ENCODE data around the gene ZFP36L1.

ZFP36L1 gene

GRCh38 chr14:68816183-68816942, 23.5 kb upstream of the ZFP36L1 start:
- peak; percentile 95 for DNase-seq (ENCODE audit: low spot score)

DNA sequence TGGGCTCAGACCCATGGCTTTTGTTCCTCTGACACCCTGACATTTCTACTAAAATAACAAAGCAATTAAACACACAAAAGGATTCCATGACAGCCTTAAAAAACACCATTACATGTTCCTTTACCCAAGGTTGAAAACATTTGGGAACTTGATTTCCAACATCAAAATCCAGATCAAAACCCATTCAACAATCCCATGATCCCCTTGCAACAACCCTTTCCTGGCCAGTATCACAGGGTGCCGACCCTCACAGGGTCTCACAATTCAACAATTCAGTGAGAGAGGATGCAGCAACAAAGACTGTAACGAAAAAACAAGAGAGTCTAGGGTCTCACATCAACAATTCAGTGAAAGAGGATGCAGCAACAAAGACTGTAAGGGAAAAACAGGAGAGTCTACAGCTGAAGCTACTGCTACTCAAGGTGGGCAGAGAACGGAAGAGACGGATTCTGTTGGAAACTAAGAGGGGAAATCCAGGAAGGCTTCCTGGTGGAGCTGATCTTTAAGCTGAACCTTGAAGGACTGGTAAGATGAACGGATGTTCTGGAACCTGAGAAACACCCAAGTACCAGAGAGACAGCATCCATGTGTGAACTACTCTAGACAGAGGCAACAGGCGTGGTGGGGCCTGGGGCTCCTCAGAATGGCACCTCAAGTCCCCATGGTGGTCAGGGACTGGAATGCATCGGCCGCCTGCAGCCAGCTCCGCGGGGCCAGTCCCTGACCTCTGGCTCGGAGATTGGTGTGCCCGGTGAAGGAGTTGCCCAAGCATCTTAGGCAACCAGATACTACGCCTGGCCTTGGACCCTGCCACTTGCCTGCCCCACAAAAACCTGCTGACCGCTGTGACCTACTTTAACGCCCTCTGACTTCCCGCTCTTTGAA, 22.7 kb upstream of the ZFP36L1 start:
- DNase-seq (ENCODE audit: low spot score), result no peak

GRCh38 chr14:68814539-68815297, 21.9 kb upstream of the ZFP36L1 start:
- DNase-seq (ENCODE audit: low spot score), result peak; percentile 74

DNA sequence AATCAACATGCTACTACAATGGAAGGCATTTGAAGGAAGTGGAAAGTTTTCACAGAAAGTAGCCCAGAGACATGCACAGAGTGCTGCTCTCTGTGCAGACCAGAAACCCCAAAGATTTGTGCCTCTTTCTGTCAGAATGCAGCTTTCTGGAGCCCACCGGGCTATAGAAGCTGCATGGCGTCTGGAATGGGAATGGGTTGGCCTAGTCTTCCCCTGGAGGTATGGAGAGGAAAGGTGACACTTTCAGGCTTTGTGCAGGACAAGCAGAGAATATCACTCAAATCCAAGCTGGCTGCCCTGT, 21.3 kb upstream of the ZFP36L1 start:
- DNase-seq (ENCODE audit: low spot score), result no peak

DNA sequence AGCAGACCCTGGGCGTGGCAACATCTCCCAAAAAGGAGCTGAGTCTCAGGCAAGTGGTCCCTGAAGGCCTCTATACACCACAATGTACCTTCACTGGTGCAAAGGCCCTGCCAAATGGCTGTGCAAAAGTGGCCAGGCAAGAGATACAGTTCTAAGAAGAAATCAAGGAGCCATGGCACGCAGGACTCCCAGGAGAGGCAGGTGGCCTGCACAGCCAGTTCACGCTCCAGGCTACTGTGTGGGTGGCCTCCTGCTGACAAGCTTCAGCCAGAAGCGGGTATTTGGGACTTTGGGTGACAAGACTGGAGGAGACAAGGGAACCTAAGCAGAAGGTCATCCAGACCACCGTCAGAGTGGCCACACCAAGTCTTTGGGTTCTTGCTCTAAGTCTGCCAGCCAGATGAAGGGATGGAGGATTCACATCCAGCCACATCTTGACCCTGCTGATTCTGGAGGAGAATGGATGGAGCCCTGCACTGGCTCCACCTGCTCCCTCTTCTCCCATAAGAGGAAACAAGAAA, 20.5 kb upstream of the ZFP36L1 start:
- no peak for DNase-seq (ENCODE audit: low spot score)

DNA sequence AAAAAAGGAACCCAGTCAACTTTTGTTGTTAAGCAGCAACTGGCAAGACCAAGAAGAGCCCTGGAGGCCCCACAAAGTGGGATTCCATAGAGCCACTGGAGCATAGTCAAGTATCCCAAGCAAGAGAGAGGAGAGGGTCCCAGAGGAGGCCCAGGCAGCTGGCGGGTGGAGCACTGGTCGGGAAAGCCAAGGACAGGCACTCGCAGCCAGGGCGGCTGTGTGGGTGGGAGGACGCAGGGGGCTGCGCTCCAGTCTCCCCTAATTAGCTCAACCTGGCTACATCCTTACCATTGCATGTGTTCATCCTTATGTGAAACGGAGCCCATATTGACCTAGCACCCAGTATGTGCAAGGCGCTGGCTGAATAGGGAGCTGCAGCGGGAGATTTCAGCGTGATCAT, 18.3 kb upstream of the ZFP36L1 start:
- no peak for DNase-seq (ENCODE audit: low spot score)

DNA sequence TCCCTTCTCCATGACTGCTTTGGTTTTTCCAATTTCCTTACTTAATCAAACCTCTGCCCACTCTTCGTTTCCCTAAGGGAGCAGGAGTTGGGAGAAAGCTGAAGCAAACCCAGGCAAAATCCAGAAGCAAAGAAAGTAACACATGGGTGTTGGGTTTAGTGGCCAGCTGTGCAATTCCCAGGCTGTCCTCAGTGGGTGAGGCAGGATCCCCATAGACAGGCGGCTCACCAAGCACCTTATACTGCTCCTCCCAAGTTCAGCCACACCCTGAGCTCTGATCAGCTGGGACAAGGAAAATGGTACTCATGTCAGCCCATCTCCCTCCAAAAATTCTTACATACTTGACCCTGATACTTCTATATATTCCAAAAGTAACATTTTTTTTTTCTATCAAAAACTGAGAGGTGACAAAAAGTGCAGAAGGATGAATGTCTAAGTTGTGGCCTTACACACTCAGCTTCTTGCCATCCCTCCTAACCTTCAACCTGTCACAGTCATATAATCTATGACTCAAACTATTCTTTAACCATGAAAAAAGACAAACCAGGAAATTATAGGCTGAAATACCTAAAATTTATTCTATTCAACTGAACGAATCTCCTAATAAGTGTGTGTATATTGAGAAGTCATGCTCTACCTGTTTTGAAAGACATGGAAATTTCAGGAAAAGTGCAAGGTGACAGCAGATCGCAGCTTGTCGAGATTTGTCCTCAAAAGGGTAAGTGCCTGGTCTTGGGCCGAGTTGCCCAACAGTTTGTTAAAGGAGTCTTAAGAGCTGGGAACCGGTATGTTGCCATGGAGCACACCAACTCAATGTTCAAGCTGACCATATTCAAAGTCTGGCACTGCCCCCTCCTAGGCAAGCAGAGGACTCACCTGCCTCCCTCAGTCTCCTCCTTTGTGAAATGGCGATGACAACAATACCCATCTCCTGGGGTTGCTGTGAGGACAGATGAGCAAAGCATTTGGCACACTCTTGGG, 17.6 kb upstream of the ZFP36L1 start:
- DNase-seq (ENCODE audit: low spot score), result no peak

GRCh38 chr14:68809524-68809923, 16.7 kb upstream of the ZFP36L1 start:
- no peak for DNase-seq (ENCODE audit: low spot score)

- DNase-seq (ENCODE audit: low spot score), result no peak
These were observed 16.0 kb upstream of the ZFP36L1 start for GRCh38 chr14:68808696-68809480.

GRCh38 chr14:68807987-68808386, 15.1 kb upstream of the ZFP36L1 start:
- DNase-seq (ENCODE audit: low spot score), result no peak

DNA sequence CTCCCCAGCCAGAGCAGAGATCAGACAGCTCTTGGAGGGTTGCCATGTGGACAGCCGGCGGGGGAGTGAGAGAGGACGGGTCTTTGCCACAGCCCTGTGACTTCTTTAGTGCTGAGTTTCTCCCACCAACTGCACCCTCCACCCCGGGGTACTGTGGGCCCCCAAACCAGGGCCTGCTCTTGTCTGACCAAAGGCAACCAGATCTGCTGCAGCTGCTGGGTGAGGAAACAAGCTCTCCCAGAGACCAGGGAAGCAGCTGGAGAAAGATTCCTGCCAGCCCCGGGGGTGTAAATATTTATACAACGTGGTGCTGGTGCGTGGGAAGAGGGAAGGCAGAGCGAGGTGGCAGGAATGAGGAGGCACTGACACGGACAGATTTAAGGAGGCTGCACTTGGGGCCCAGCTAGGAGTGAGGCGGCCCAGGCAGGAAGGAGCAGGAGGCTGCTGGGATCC, 14.3 kb upstream of the ZFP36L1 start:
- peak; percentile 91 for DNase-seq (ENCODE audit: low spot score)

GRCh38 chr14:68806526-68807147, 13.8 kb upstream of the ZFP36L1 start:
- DNase-seq (ENCODE audit: low spot score), result no peak

DNA sequence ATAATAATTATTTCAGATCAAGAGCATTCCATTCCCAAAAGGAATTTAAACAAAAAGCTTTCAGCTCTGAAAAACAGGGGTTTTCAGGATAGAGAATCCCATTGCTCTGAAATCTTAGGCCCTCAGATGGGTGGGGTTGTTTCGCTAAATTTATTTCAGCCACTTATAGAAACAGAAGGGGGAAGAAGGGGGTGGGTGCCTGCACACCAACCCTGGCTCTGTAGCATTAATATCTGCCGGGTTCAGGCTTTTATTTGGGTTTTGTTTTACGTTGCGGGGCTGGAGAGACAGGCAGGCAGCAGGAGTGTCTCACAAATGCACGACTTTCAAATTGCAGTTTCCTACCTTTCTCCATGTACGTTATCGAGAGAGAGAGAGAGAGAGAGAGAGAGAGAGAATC, 12.5 kb upstream of the ZFP36L1 start:
- no peak for DNase-seq (ENCODE audit: low spot score)

- DNase-seq (ENCODE audit: low spot score), result no peak
These were observed 8.8 kb upstream of the ZFP36L1 start for GRCh38 chr14:68801631-68802030.

GRCh38 chr14:68800953-68801352, 8.1 kb upstream of the ZFP36L1 start:
- no peak for DNase-seq (ENCODE audit: low spot score)

- no peak for DNase-seq (ENCODE audit: low spot score)
These were observed 7.5 kb upstream of the ZFP36L1 start for GRCh38 chr14:68800390-68800789.

DNA sequence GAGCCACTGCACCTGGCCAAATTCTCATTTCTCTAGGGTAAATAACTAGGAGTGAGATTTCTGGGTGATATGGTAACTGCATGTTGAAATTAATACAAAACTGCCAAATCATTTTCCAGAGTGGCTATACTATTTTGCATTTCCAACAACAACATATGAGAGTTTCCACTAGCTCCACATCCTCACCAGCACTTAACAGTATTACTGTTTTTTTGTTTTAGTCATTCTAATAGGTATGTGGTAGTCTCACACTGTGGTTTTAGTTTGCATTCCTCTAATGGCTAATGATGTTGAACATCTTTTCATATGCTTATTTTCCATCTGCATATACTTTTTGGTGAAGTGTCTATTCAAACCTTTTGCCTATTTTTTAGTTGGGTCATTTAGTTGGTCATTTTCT, 5.8 kb upstream of the ZFP36L1 start:
- no peak for DNase-seq (ENCODE audit: low spot score)

GRCh38 chr14:68797121-68797670, 4.3 kb upstream of the ZFP36L1 start:
- DNase-seq (ENCODE audit: low spot score), result no peak

DNA sequence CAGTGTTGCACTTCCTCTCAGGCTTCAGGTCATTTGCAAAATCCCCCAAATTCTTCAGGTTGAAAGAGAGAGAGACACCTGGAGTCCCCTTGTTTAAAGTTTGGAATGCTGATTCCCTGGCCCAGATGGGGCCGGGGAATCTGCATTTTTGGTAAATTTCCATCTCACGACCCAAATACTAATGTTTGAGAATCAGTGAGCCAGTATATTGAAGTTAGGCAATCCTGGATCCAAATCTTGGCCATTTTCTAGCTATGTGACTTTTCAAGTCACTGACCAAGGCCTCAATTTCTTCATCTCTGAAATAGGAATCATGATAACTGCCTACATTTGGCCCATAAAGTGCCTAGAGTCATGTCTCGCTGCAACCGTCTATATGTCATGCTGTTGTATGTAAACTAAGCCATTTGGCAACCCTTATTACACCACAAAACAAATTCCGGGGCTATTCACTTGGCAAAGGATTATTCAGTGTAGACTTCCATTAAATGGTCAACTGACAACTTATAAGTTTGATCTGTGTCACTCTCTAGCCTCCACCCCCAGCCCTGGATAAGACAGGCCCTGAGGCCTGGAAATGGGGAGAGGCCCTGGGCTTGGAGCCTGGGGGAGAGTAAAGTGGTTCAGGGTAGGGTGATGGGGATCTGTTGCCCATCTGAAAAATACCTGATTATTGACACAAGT, 3.7 kb upstream of the ZFP36L1 start:
- DNase-seq (ENCODE audit: low spot score), result no peak
